Sigmoid colon (tissue), 4 donors: ENCODE results near the gene EXOSC2.

Experiments
- CTCF ChIP-seq, 4 experiments: fragments of 450-650 bp in 3 of 4; fragments of 200-600 bp in 1 of 4; IDR thresholded peaks; one replicate each; pipeline ENCODE4 v1.5.1; 2016 to 2019; ENCODE audit warnings: antibody characterized with exemption in 4 of 4, mild to moderate bottlenecking in 3 of 4, moderate library complexity in 2 of 4
- EP300 ChIP-seq, 4 donors: sonication (generic); formaldehyde crosslinking; IDR thresholded peaks; one replicate each; pipeline ENCODE4 v1.6.1; 2017; ENCODE audit warnings: antibody characterized with exemption in 4 of 4
- POLR2A ChIP-seq, 2 donors: fragments of 450-650 bp; IDR thresholded peaks; one replicate each; pipeline ENCODE4 v1.6.1; 2016; ENCODE audit warnings: antibody characterized with exemption in 2 of 2, mild to moderate bottlenecking in 2 of 2, moderate library complexity in 2 of 2

GRCh38 chr9:130662970-130663257, 30.7 kb upstream of the EXOSC2 start:
- no peak for TF ChIP-seq POLR2A (IDR thresholded peaks at IDR 0.05)
- TF ChIP-seq CTCF (IDR thresholded peaks at IDR 0.05): no peak
- no peak for TF ChIP-seq EP300 (IDR thresholded peaks at IDR 0.05)
